Stomach (tissue), 9 donors: ENCODE measurements around the gene CRTAP. TPM values are rescaled to one million over a fixed set of nuclear protein-coding genes. Genes with fewer than 3 reads are reported as not detected.

Experiments used
- DNase-seq, 2 donors: peaks; one replicate each; pipeline versions ENCODE4 v3.0.0 to v3.0.0-alpha.2; 2013 to 2019
- H3K27ac ChIP-seq, 5 donors: fragments of 200-600 bp in 4 of 5; sonication (generic) in 4 of 5; one replicate each; pipeline ENCODE4 v1.5.1; 2013 to 2019; ENCODE audit warnings: mild to moderate bottlenecking in 1 of 5, moderate library complexity in 1 of 5
- H3K27me3 ChIP-seq, 3 donors: fragments of 200-600 bp; sonication (generic); one replicate each; pipeline ENCODE4 v1.5.1; 2017 to 2019; ENCODE audit warnings: mixed run types in 1 of 3
- H3K36me3 ChIP-seq, 4 donors: fragments of 200-600 bp; sonication (generic); 1 replicate in 3 of 4; 2 replicates in 1 of 4; pipeline ENCODE4 v1.5.1; 2016 to 2019
- H3K4me1 ChIP-seq, 4 donors: fragments of 200-600 bp; sonication (generic); one replicate each; pipeline ENCODE4 v1.5.1; 2016 to 2019
- H3K4me3 ChIP-seq, 4 donors: fragments of 200-600 bp; sonication (generic) in 3 of 4; one replicate each; pipeline ENCODE4 v1.5.1; 2016 to 2019; ENCODE audit warnings: mild to moderate bottlenecking in 1 of 4
- H3K9me3 ChIP-seq, 4 donors: fragments of 200-600 bp; sonication (generic); one replicate each; pipeline ENCODE4 v1.5.1; 2016 to 2019
- CTCF ChIP-seq, 7 experiments: fragments of 450-650 bp in 4 of 7; fragments of 200-600 bp in 3 of 7; sonication (generic) in 3 of 7; IDR thresholded peaks; one replicate each; pipeline ENCODE4 v1.5.1; 2016 to 2019; ENCODE audit warnings: antibody characterized with exemption in 7 of 7, control low read depth in 2 of 7, mild to moderate bottlenecking in 1 of 7
- EP300 ChIP-seq: sonication (generic); formaldehyde crosslinking; IDR thresholded peaks from one replicate; pipeline ENCODE4 v1.6.1; 2017; ENCODE audit warnings: antibody characterized with exemption
- POLR2A ChIP-seq, 4 donors: fragments of 450-650 bp; IDR thresholded peaks; one replicate each; pipeline ENCODE4 v1.6.1; 2016; ENCODE audit warnings: antibody characterized with exemption in 4 of 4, control low read depth in 2 of 4, mild to moderate bottlenecking in 1 of 4, moderate library complexity in 1 of 4
- POLR2AphosphoS5 ChIP-seq, 3 donors: sonication (generic); formaldehyde crosslinking; IDR thresholded peaks; one replicate each; pipeline ENCODE4 v1.6.1; 2016; ENCODE audit warnings: antibody characterized with exemption in 3 of 3
- WGBS, 5 donors: extraction: QIAGEN DNeasy Blood & Tissue Kit in 3 of 5; methylation state at CpG; one replicate each; pipeline versions ENCODE4 v1.1.5 to v1.1.7; 2013 to 2018; 5-methylcytosine and 5-hydroxymethylcytosine counted together
- intact Hi-C: fragments of 100-400 bp; cut with DNase I; formaldehyde crosslinking; loops from one replicate; pipeline ENCODE4 v1.15.1; 2023; ENCODE audit warnings: low total_unique reads
- polyA plus RNA-seq, 3 donors: library from polyadenylated mRNA; stranded (reverse); fragments of 200-250 nt; gene quantifications; one replicate each; pipeline ENCODE4 v1.2.3, GENCODE V29; 2013
- total RNA-seq, 5 donors: library from RNA; depleted of rRNA; stranded (reverse); fragments of >200 nt; gene quantifications; one replicate each; pipeline versions ENCODE4 v1.1.0 to v1.2.3, GENCODE V29; 2014 to 2016
- donor health status: healthy with polysubstance abuse.
- donor health status: Bipolar disorder and iron deficiency.
- donor health status: healthy.

CRTAP gene
- total and polyA plus RNA-seq, 8 donors, result 65.2 to 284 (median 96.5) TPM

DNA sequence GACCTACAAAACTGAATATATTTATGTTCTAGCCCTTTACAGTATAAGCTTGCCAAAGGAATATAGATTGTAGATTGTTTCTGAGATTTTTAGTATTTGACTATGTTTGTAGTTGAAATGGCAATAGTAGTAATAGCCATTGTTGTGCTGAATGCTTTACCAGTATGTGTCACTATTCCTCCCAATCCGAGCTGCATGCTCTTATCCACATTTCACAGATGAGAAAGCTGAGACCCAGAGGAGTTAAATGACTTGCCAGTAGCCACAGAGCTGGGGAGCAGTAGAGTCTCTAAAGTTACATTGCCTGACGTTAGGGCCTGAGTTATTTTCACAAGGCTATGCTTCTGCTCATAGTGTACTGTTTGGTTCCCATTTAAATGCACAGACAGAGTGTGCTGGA is 13.6 kb upstream of the CRTAP start:
- 52 to 74% (median 59%) methylated on average over 2 of the region's 2 CpGs for WGBS, 5 donors
- intact Hi-C loops, result no loop called here
- Histone ChIP-seq H3K27me3 (no peaks in the 10 kb centered on the region), H3K4me1 (peaks cover 14 to 18% (median 16%) of the 10 kb centered on the region in 4 donors), H3K36me3 (no peaks in the 10 kb centered on the region), H3K9me3 (no peaks in the 10 kb centered on the region), H3K4me3 (no peak overlapping the region), H3K27ac (no peak overlapping the region)
- no peak for DNase-seq
- TF ChIP-seq CTCF (IDR thresholded peaks at IDR 0.05), result no peak
- no peak for TF ChIP-seq POLR2AphosphoS5 (IDR thresholded peaks at IDR 0.05)
- no peak for TF ChIP-seq POLR2A (IDR thresholded peaks at IDR 0.05)
- no peak for TF ChIP-seq EP300

DNA sequence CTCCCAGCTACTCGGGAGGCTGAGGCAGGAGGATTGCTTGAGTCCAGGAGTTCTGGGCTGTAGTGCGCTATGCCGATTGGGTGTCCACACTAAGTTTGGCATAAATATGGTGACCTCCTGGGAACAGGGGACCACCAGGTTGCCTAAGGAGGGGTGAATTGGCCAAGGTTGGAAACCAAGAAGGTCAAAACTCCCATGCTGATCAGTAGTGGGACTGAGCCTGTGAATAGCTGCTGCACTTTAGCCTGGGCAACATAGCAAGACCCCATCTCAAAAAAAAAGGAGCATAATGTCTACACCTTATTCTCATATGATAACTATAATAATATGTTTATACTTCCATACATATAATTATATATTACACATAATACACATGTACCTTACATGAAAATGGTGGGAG is 10.8 kb upstream of the CRTAP start:
- WGBS, 5 donors, result 91 to 100% (median 98%) methylated on average over 3 of the region's 3 CpGs
- no peak overlapping the region for H3K27ac ChIP-seq
- no peak overlapping the region for H3K4me3 ChIP-seq
- no peak for DNase-seq
- H3K9me3 ChIP-seq, result no peaks in the 10 kb centered on the region
- no peak for TF ChIP-seq POLR2A (IDR thresholded peaks at IDR 0.05)
- no peak for TF ChIP-seq POLR2AphosphoS5 (IDR thresholded peaks at IDR 0.05)
- TF ChIP-seq CTCF (IDR thresholded peaks at IDR 0.05), result no peak
- no peak for TF ChIP-seq EP300
- intact Hi-C loops, result no loop called here
- H3K4me1 ChIP-seq, result peaks cover 0 to 2% (median under 1%) of the 10 kb centered on the region in 4 donors
- H3K27me3 ChIP-seq, result no peaks in the 10 kb centered on the region
- no peaks in the 10 kb centered on the region for H3K36me3 ChIP-seq

- WGBS, 5 donors, result 77 to 92% (median 89%) methylated on average over 3 of the region's 3 CpGs
- H3K4me1 ChIP-seq, result no peaks in the 10 kb centered on the region
- H3K27ac ChIP-seq, result no peak overlapping the region
- no peaks in the 10 kb centered on the region for H3K9me3 ChIP-seq
- no peaks in the 10 kb centered on the region for H3K27me3 ChIP-seq
- DNase-seq, result no peak
- no peak overlapping the region for H3K4me3 ChIP-seq
- H3K36me3 ChIP-seq, result no peaks in the 10 kb centered on the region
- no peak for TF ChIP-seq EP300
- no peak for TF ChIP-seq POLR2A (IDR thresholded peaks at IDR 0.05)
- TF ChIP-seq CTCF (IDR thresholded peaks at IDR 0.05), result no peak
- no peak for TF ChIP-seq POLR2AphosphoS5 (IDR thresholded peaks at IDR 0.05)
- intact Hi-C loops, result no loop called here
These were observed 10.3 kb upstream of the CRTAP start for GRCh38 chr3:33103480-33103879.

DNA sequence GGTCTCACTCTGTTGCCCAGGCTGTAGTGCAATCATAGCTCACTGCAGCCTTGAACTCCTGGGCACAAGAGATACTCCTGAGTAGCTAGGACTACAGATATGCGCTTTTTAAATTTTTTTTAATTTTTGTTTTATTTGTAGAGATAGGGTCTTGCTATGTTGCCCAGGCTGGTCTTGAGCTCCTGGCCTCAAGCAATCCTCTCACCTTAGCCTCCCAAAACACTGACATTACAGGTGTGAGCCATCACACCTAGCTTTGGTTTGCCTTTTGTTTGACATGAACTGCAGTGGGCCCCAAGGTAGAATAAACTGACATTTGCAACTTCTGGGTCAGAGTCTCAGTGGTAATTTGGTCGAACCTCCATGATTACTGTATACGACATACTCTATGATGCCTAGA is 9.0 kb upstream of the CRTAP start:
- TF ChIP-seq EP300 (no peak), POLR2AphosphoS5 (IDR thresholded peaks at IDR 0.05) (no peak), POLR2A (IDR thresholded peaks at IDR 0.05) (no peak), CTCF (IDR thresholded peaks at IDR 0.05) (no peak)
- Histone ChIP-seq H3K9me3 (no peaks in the 10 kb centered on the region), H3K4me1 (no peaks in the 10 kb centered on the region), H3K27ac (no peak overlapping the region), H3K4me3 (no peak overlapping the region), H3K36me3 (no peaks in the 10 kb centered on the region), H3K27me3 (no peaks in the 10 kb centered on the region)
- intact Hi-C loops, result no loop called here
- DNase-seq, result no peak
- WGBS, 5 donors, result 81 to 91% (median 86%) methylated on average over 3 of the region's 3 CpGs
